Body of pancreas (tissue), 4 donors: ENCODE results near the gene SASH3.

Source experiments
- POLR2A ChIP-seq, 3 donors: fragments of 450-650 bp; IDR thresholded peaks; one replicate each; pipeline ENCODE4 v1.6.1; 2016; ENCODE audit warnings: antibody characterized with exemption in 3 of 3, mild to moderate bottlenecking in 2 of 3
- TF ChIP-seq, protein P1 (sequence below), 7 experiments: fragments of 450-650 bp in 4 of 7; fragments of 200-600 bp in 3 of 7; sonication (generic) in 3 of 7; IDR thresholded peaks; one replicate each; pipeline ENCODE4 v1.5.1; 2016 to 2019; ENCODE audit warnings: antibody characterized with exemption in 7 of 7

DNA sequence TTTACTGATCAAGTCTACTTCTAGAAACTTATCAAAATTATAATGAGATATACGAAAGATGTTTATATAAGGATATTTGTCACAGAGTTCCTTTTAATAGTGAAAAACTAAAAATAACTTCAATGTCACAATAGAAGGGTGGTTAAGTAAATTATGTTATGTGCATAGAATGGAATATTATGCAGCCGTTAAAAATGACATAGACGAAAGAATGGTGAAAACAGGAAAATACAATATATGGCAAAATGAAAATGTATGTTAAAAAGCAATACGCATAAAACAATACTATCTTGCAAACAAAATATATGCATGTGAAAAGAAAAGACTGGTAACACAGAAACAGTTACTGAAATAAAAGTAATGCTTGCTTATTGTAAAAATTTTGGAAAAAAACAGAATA is 44.9 kb downstream of the SASH3 start:
- TF ChIP-seq, protein P1, sequence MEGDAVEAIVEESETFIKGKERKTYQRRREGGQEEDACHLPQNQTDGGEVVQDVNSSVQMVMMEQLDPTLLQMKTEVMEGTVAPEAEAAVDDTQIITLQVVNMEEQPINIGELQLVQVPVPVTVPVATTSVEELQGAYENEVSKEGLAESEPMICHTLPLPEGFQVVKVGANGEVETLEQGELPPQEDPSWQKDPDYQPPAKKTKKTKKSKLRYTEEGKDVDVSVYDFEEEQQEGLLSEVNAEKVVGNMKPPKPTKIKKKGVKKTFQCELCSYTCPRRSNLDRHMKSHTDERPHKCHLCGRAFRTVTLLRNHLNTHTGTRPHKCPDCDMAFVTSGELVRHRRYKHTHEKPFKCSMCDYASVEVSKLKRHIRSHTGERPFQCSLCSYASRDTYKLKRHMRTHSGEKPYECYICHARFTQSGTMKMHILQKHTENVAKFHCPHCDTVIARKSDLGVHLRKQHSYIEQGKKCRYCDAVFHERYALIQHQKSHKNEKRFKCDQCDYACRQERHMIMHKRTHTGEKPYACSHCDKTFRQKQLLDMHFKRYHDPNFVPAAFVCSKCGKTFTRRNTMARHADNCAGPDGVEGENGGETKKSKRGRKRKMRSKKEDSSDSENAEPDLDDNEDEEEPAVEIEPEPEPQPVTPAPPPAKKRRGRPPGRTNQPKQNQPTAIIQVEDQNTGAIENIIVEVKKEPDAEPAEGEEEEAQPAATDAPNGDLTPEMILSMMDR (IDR thresholded peaks at IDR 0.05) = no peak
- no peak for TF ChIP-seq POLR2A (IDR thresholded peaks at IDR 0.05)
